Large intestine (tissue), 3 donors: ENCODE data around the gene FUT7. TPM values are rescaled to one million over a fixed set of nuclear protein-coding genes. Genes with fewer than 3 reads are reported as not detected.

Source experiments
- DNase-seq, 2 donors: peaks; one replicate each; pipeline versions ENCODE4 v3.0.0 to v3.0.0-alpha.2; 2013
- H3K27ac ChIP-seq: one replicate; pipeline ENCODE4 v1.5.1; 2013; ENCODE audit warnings: low read length
- H3K27me3 ChIP-seq: 2 replicates; pipeline ENCODE4 v1.6.1; 2013; ENCODE audit warnings: low read length; ENCODE audit not compliant: control insufficient read depth, insufficient read depth
- H3K36me3 ChIP-seq: 2 replicates; pipeline ENCODE4 v1.6.1; 2013; ENCODE audit warnings: low read length; ENCODE audit not compliant: control insufficient read depth, insufficient read depth
- H3K4me1 ChIP-seq: one replicate; pipeline ENCODE4 v1.6.1; 2013; ENCODE audit warnings: low read length; ENCODE audit not compliant: control insufficient read depth, insufficient read depth
- H3K4me3 ChIP-seq: one replicate; pipeline ENCODE4 v1.5.1; 2013; ENCODE audit warnings: low read length
- H3K9me3 ChIP-seq: one replicate; pipeline ENCODE4 v1.6.1; 2013; ENCODE audit warnings: mild to moderate bottlenecking, low read depth, low read length, moderate library complexity; ENCODE audit not compliant: control insufficient read depth
- WGBS: methylation state at CpG from one replicate; pipeline ENCODE4 v1.1.5; 2013; ENCODE audit warnings: low lambda C conversion rate; ENCODE audit not compliant: insufficient coverage; 5-methylcytosine and 5-hydroxymethylcytosine counted together
- polyA plus RNA-seq: library from polyadenylated mRNA; unstranded; fragments of 120-200 nt; gene quantifications from one replicate; pipeline ENCODE4 v1.2.1, GENCODE V29; 2013

The FUT7 gene
- polyA plus RNA-seq, 1 donor = 0.69 TPM

DNA sequence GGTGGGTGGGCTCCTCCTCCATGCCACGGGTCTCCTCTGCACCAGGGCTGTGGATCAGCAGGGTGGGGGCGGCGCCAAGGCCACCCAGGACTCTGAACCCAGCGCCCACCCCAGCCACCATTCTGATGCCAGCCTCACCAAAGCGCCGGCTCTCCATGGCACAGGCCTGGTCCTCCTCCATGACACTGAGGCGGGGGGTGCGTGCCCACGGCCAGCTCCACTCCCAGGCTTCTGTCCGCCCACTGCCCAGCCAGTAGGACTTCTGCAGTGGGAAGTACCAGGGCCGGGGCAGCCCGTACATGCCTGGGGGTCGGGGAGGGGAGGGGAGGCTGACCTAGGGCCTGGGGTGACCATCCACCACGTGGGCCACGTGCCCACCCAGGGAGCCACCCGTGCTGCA is 15.5 kb downstream of the FUT7 start:
- Histone ChIP-seq H3K27ac (no peak overlapping the region), H3K4me3 (no peak overlapping the region), H3K36me3 (peaks cover 17% of the 10 kb centered on the region), H3K4me1 (peaks cover 4% of the 10 kb centered on the region), H3K9me3 (peaks cover 58% of the 10 kb centered on the region), H3K27me3 (no peaks in the 10 kb centered on the region)
- DNase-seq = no peak
- no CpG with 5 or more reads among the region's 16 CpGs for WGBS

DNA sequence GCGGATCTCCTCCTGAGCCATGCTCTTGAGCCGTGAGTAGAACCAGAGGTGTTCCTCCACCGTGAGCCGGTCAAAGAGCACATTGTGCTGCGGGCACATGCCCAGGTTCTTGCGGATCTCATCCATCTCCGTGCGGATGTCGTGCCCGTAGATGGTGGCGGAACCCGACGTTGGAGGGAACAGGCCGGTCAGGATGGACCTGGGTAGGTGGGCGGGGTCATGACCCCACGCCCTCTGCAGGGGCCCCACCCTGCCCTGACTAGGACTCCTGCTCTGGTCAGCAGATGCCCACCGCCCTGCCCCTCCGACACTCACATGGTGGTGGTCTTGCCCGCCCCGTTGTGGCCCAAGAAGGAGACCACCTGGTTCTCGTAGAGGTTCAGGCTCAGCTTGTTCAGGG is 15.9 kb downstream of the FUT7 start:
- H3K4me1 ChIP-seq = no peaks in the 10 kb centered on the region
- H3K36me3 ChIP-seq = peaks cover 17% of the 10 kb centered on the region
- no CpG with 5 or more reads among the region's 21 CpGs for WGBS

DNA sequence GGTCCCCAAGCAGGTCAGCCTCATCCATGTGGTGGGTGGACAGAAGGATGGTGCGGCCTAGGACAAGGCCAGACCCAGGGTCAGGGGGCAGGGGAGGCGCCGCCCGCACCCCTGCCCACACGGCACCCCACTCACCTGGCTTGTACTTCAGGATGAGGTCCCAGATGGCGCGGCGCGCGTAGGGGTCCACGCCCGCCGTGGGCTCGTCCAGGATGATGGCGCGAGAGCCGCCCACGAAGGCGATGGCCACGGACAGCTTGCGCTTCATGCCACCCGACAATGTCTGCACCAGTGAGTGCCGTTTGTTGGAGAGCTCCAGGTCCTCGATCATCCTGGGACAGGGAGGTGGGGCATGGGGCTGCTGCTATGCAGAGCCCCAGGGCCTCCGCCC is 16.4 kb downstream of the FUT7 start:
- Histone ChIP-seq H3K4me3 (no peak overlapping the region), H3K36me3 (peaks cover 17% of the 10 kb centered on the region), H3K27ac (no peak overlapping the region), H3K27me3 (no peaks in the 10 kb centered on the region), H3K9me3 (peaks cover 53% of the 10 kb centered on the region), H3K4me1 (no peaks in the 10 kb centered on the region)
- no peak for DNase-seq
- WGBS = no CpG with 5 or more reads among the region's 25 CpGs

More for the DNA sequence above, 15.9 kb downstream of the FUT7 start:
- Histone ChIP-seq H3K27me3 (no peaks in the 10 kb centered on the region), H3K4me3 (no peak overlapping the region), H3K9me3 (peaks cover 55% of the 10 kb centered on the region), H3K27ac (no peak overlapping the region)
- DNase-seq = no peak

DNA sequence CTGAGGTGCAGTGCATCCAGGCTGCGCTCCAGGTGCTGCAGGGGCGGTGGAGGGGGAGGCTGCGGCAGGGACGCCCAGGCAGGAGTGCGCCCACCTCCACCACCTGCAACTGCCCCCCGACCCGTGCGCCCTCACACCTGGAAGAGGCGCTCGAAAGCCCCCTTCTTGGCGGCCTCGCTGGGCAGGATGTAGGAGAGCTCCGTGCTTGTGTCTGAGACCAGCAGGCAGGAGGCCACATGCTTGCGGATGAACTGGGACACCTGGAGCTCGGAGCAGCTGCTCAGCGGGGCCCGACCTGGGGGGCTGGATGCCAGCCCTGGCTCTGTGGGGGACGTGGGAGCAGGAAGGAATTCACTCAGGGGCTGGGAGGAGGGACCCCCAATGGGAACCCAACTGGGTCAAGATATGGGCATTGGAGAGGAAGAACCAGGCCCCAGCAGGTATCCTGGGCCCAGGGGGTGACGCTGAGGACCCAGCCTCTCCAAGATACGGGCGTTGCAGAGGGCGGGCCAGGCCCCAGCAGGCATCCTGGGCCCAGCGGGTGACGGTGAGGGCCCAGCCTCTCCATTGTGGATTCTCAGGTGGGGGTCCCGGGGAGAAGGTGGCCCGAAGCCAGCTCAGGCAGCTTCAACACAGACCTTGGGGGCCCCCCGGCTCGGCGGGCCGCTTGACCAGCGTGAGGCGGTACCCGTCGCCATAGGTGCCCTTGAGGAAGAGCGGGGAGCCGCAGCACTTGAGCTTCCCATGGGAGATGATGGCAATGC is 16.9 kb downstream of the FUT7 start:
- Histone ChIP-seq H3K27ac (no peak overlapping the region), H3K4me1 (no peaks in the 10 kb centered on the region), H3K27me3 (no peaks in the 10 kb centered on the region), H3K4me3 (no peak overlapping the region), H3K9me3 (peaks cover 51% of the 10 kb centered on the region), H3K36me3 (peaks cover 17% of the 10 kb centered on the region)
- DNase-seq = no peak
- WGBS = no CpG with 5 or more reads among the region's 36 CpGs

DNA sequence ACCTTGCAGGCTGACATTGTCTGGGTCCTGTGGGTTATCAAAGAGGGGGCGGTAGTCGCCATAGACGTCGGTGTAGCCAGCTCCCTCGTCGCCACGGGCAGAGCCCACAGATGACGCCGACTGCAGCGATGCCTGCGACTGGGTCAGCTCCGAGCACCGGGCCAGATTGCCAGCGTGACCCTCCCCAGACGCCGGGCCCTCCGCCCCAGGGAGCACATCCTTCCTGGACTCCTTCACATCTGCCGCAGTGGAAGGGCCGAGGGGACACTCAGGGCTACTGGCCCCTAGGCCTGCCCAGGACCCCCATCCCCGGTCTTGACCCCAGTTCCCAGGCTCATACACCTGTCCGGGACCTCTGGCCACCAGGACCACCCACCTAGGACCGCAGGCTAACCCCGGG is 17.7 kb downstream of the FUT7 start:
- peaks cover 55% of the 10 kb centered on the region for H3K9me3 ChIP-seq
- H3K27me3 ChIP-seq = no peaks in the 10 kb centered on the region
- no peak for DNase-seq
- WGBS = no CpG with 5 or more reads among the region's 23 CpGs
- no peaks in the 10 kb centered on the region for H3K4me1 ChIP-seq
- peaks cover 17% of the 10 kb centered on the region for H3K36me3 ChIP-seq
- no peak overlapping the region for H3K27ac ChIP-seq
- H3K4me3 ChIP-seq = no peak overlapping the region

DNA sequence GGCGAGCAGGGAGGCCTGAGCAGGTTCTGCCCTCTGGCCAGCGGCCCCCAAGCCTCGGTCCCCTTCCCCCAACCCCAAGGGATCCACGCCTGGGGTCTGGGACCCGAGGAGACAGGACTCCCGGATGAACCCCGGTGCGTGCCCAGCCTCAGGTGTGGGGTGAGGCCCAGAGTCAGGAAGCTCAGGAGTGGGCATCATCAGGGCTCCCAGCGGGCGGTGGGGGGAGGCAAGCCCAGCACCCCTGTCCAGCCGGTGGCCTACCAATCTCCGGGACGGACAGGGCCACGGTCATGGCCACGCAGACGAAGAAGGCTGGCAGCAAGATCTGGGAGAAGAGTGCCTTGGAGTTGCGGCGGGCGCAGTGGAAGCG is 18.3 kb downstream of the FUT7 start:
- no peak for DNase-seq
- Histone ChIP-seq H3K4me3 (no peak overlapping the region), H3K27ac (no peak overlapping the region), H3K36me3 (peaks cover 17% of the 10 kb centered on the region), H3K9me3 (peaks cover 52% of the 10 kb centered on the region), H3K4me1 (no peaks in the 10 kb centered on the region), H3K27me3 (no peaks in the 10 kb centered on the region)
- WGBS = no CpG with 5 or more reads among the region's 20 CpGs

DNA sequence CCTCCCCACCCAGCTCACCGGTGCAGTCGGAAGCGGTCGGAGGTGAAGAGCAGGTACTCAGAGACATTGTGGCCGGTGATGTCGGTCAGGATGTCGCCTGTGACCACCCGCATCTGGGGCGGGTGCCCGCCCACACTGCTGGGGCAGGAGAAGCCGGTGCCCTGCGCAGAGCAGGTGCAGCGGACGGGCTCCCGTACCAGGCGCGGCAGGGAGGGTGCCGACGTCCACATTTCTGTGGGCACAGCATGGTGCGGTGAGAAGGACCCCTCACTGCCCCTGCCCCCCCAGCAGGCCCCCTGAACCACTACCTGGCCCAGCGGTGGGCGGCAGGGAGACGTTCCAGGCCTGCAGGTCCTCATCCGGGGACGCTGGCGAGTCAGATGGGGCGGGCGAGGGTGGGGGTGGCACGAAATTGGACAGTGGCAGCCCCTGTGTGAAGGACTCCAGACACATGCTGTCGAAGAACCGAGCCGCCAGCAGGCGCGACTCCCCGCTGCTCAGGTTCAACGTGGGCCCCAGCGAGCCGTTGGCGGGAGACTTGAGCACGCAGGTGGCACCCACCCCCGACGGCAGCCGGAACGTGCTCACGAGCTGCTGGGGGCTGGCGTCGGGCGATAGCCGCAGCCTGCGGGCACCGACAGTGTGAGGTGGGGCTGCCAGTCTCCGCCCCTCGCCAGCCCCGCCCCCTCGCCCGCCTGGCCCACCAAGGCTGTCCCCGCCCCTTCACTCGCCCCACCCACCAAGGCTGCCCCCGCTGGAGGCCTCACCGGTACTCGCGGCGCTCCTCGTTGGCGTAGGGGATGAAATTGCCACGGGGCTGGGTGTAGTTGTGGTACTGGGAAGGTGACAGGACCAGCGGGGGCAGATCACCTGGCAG is 19.0 kb downstream of the FUT7 start:
- Histone ChIP-seq H3K36me3 (peaks cover 17% of the 10 kb centered on the region), H3K4me3 (no peak overlapping the region), H3K4me1 (no peaks in the 10 kb centered on the region), H3K9me3 (peaks cover 50% of the 10 kb centered on the region), H3K27me3 (no peaks in the 10 kb centered on the region), H3K27ac (no peak overlapping the region)
- no CpG with 5 or more reads among the region's 67 CpGs for WGBS
- DNase-seq = no peak

DNA sequence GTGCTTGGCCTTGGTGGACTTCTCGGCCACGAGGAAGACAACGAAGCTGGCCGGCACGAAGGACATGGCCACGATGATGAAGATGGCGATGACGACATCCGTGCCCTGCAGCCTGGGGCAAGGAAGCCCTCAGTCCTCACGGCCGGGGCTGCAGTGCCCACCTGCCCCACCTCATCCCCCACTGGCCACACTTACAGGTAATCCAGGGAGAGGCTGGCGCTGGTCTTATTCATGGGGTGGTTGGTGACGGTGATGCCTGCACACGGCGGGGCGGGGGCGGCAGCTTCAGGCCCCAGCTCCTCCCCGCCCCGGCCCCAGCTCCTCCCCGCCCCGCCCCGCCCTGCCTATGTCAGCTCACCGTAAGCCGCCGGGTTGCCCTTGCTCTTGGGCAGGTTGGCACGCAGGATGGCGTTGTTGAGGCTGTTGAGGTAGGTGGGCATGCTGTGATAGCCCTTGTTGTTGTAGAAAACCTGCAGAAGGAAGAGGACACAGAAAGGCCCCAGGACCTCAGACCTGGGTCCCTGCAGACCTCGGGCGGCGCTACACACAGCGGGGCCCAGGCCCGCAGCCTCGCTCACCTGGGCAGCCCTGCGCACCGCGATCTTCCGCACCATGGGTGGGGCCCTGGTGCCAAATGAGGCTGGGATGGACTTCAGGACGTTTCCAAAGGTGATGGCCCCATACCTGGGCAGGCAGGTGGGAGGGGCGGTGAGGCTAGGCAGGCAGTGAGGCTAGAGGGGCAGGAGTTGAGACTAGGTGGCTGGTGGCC is 19.8 kb downstream of the FUT7 start:
- Histone ChIP-seq H3K27ac (no peak overlapping the region), H3K4me3 (no peak overlapping the region), H3K27me3 (no peaks in the 10 kb centered on the region), H3K9me3 (peaks cover 46% of the 10 kb centered on the region), H3K4me1 (no peaks in the 10 kb centered on the region), H3K36me3 (peaks cover 11% of the 10 kb centered on the region)
- no CpG with 5 or more reads among the region's 39 CpGs for WGBS
- no peak for DNase-seq

DNA sequence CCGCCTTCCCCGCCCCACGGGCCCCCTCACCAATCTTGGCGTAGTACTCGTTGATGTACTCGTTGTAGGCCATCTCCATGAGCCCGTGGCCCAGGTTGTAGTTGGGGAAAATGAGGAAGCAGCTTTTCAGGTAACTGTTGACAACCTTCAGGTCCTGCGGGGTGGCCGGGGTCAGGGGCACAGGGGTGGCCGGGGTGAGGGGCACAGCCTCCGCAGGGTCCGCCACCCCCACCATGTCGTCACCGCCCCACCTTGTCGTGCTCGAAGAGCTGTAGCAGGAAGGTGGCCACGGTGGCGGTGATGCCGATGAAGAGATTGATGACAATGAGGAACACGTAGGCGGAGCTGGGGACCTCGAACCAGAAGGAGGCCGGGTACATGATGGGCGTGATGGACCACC is 20.7 kb downstream of the FUT7 start:
- Histone ChIP-seq H3K27me3 (no peaks in the 10 kb centered on the region), H3K36me3 (peaks cover 7% of the 10 kb centered on the region), H3K4me1 (no peaks in the 10 kb centered on the region), H3K27ac (no peak overlapping the region), H3K4me3 (no peak overlapping the region), H3K9me3 (peaks cover 48% of the 10 kb centered on the region)
- no peak for DNase-seq
- WGBS = no CpG with 5 or more reads among the region's 24 CpGs
